Lung microvascular endothelial cell (primary cell): ENCODE results near the gene AOPEP. TPM values are rescaled to one million over a fixed set of nuclear protein-coding genes. Genes with fewer than 3 reads are reported as not detected.

ENCODE experiments used
- DNase-seq, 2 donors: peaks; one replicate each; pipeline versions ENCODE4 v3.0.0 to v3.0.0-alpha.2; 2010; ENCODE audit warnings: low read depth in 2 of 2
- total RNA-seq: library from RNA; depleted of rRNA; stranded (reverse); fragments of >200 nt; gene quantifications from 2 replicates; pipeline ENCODE4 v1.2.1, GENCODE V29; 2014

The AOPEP gene
- total RNA-seq, 1 donor from 2014 or later, result 33.9 TPM

DNA sequence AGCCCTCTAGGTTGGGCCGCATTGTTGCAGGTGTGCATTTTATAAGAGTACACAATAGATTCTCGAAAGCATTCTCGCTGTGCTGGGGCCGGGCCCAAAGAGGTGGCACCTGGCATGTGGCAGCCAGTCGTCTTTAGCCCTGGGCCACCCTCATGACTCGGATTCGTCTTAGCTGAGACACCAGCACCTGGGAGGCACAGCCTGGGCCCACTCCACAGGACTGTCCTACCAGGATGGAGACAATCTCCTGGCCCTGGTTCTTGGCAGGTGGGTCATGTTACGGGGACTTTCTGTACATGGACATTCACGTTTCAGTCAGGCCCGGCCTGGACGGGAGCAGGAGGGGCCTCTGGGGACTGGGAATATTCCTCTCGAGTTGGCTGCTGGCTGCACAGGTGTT is 378.5 kb downstream of the AOPEP start:
- DNase-seq, result no peak

GRCh38 chr9:95105519-95106287 is 379.2 kb downstream of the AOPEP start:
- DNase-seq, result no peak

DNA sequence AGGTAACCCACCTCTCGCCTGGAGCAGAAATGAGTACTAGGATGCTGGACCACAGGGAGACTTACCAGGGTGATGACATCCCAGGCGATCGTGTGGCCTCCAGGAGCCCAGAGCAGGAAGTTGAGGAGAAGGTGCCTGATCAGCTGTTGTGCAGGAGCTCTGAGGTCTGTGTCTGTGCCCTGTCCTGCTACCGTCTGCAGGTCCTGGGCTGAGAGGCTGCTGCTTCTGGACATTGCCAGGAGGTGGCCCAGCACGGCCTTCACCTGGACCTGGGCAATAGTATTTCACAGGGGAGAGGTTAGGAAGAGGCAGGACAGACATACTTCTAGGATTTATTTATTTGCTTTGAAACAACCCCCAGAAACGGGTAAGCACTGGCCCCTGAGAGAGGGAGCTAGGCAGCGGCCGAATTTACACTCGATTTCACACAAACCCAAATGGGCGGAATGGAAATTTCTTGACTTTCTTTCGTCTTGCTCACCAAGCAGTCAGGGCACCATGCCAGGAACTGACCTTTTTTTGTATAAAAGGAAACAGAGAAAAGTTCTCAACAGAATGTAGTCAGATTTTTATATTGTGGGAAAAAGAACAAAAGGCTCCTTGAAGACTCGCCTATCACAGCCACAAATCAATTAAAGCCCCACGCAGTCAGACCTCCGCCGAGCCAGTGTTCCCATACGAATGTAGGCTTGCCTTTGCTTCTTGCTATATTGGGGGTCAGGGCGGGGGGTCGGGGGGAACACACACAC is 380.7 kb downstream of the AOPEP start:
- DNase-seq, result peak in 1 of 2 donors; percentile 86

GRCh38 chr9:95107976-95108375 is 381.5 kb downstream of the AOPEP start:
- DNase-seq, result no peak

GRCh38 chr9:95108777-95109176 is 382.3 kb downstream of the AOPEP start:
- DNase-seq, result no peak

GRCh38 chr9:95109456-95109855 is 383.0 kb downstream of the AOPEP start:
- DNase-seq, result no peak

GRCh38 chr9:95110921-95111525 is 384.5 kb downstream of the AOPEP start:
- DNase-seq, result no peak

- no peak for DNase-seq
Observed at GRCh38 chr9:95111716-95112115, 385.2 kb downstream of the AOPEP start.

- no peak for DNase-seq
Observed at GRCh38 chr9:95112436-95113280, 386.2 kb downstream of the AOPEP start.

DNA sequence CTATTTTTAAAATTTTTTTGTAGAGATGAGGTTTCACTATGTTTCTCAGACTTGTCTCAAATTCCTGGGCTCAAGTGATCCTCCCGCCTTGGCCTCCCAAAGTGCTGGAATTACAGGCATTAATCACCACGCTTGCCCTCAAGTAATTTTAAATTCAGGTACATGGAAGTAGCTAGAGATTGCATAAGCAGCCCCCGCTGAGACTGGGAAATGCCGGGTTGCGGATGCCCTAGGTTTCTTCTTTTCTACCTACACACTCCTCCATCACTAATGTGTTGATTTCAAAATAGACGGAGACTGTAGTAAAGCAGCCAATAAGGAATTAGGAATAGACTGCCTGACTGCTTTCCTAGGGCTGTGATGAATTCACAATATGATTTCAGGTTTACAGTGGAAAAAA is 388.6 kb downstream of the AOPEP start:
- no peak for DNase-seq

- DNase-seq, result peak; percentile 17 to 27
Observed at GRCh38 chr9:95116002-95116807, 389.7 kb downstream of the AOPEP start.

- DNase-seq, result no peak
Observed at GRCh38 chr9:95116808-95117204, 390.3 kb downstream of the AOPEP start.

DNA sequence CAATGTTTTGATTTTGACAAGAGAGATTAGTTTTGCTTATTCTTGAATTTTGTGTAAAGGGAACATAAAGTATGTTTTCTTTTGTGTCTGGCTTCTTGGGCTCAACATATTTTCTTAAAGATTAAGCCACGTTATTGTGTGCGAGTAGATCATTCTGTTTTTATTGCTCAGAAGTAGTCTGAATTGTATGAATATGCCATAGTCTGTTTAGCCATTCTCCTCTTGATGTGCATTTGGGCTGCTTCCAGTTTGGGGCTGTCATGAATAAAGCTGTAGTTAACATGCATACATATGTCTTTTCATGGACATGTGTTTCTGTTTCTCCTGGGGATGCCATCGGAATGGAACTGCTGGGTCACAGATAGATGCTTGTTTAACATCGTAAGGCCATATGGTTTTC is 392.1 kb downstream of the AOPEP start:
- no peak for DNase-seq

DNA sequence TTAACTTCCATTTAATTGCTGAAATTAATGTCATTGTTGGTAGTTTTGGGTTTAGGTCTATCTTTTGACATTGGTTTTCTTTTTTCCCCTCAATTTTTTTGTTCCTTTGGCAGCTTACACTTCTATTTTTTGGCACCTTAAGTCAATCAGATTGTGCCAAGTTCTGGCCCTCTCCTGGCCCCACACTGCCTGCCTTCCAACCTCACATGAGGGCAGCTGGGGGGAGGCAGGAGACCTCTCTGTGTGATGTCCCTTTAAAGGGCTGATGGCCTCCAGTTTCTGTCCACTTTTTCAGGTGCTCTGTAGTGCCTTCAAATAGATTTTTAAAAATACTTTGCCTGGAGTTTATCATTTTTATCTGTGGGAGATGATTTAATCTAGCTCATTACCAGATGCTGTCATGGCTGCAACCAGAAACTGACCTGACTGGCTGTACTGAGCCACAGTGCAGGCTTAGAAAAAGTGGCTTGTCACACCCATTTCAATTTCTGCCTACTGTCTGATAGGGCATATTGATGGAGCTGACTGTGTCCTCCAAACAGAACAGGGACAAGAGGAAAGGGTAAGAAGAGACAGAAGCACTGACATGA is 394.4 kb downstream of the AOPEP start:
- no peak for DNase-seq

DNA sequence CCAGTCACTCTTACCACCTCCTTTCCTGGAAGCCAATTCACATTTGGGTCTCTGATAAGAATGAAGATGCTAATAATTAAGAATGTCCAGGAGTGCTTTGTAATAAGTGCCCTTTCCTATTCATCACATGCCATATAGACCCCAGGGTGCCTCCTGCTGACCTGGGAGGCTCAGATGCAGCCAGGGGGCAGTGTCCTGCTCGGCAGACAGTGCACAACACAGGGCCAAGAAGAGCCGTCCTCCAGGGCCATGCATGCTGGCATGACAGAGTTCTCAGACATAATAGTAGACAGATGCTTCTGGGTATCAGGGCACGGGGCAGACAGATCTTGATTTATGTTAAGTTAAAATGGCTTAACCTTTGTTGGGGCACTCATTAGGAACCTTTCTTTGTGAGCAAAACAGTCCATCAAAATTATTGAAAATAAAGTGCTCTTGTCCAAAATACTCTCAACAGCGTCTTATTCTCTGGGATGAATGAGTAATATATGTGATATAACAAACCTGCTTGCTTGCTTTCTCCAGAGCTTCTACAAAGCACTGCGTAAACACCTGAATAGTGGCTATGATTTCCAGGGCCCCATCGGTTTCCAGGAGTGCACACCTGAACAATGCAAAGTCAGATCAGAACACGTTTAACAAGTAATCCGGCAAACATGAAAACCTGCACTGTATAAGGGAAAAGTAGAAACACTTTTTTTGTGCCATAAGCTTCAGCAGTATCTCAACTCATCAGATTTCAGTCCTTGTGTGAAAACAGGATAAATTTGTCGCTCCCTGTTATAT is 398.3 kb downstream of the AOPEP start:
- DNase-seq, result no peak

DNA sequence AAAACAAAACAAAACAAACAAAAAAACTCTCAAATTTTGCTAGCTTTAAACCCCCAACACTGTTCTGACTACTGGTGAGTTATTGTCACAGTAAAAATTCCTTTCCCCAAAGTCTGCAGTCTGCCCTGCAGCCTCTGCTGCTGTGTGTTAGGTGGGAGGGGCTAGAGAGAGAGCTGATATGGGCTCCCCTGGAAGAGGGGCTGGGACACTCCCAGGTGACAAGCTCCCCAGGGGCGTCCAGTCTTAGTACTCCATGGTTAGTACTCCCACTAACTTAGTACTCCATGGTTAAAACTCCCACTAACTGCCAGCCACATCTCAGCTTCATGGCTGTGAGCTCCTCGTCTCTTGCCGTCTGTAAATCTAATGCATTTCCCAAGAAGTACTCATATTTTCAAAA is 399.2 kb downstream of the AOPEP start:
- no peak for DNase-seq

GRCh38 chr9:95126739-95127138 is 400.2 kb downstream of the AOPEP start:
- no peak for DNase-seq

DNA sequence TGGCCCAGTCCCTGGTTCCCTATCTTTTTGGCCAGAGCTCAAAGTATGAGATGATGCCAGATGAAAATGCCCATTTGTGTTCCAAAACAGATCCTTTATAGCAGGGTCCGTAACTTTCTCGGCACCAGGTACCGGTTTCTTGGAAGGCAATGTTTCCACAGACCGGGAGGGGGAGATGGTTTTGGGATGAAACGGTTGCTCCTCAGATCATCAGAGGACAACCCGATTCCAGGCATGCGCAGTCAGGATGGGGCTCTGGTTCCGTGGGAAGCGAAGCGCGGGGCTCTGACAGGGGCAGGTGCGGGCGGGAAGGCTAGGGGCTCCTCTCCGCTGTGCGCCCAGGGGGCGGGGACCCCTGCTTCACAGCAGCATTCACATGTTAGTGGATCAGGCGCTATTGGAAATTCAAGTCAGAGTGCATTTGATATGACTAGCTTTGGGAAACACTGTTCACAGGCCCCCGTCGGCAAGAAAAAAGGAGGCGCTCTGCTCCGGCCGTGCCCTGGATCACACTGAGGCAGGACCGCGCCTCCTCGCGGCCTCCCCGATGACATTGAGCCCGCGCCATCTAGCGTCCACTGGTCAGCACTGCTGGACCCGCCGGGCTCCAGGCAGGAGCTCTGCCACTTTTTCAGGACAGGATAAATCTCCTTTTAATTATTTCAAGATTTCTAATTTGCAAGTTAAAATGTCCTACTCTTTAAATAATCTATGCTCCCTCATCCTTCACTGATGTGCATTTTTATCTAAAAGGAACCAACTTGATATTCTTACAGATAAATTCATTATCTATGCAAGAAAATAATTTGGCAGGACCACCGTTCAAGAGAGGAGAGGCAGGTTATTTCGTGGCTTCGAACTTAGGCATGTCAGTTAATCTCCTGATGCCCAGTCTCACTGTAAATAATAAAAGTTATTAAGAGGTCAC is 401.0 kb downstream of the AOPEP start:
- DNase-seq, result peak; percentile 81 to 86

DNA sequence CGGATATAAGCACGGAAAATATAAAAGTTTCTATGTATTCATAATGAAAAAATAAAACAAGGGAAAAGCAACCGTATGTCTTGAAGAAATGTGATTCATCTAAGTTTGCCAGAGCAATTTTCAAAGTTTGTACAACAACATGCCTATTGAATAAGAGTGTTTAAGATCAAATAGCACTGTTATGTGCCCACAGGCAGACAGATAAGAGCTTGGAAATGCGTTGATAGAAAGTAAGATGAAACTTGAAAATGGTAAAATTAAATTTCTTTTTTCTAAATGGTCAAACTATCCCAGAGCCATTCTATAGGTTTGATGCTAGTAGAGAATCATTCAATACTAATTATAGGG is 401.7 kb downstream of the AOPEP start:
- no peak for DNase-seq
